DND-41 (cell line): ENCODE results near the gene CCL15.

ENCODE experiments used
- CTCF ChIP-seq: IDR thresholded peaks from 2 replicates; pipeline ENCODE4 v1.5.1; 2012; ENCODE audit warnings: borderline replicate concordance, low read length, moderate library complexity, mild to moderate bottlenecking; ENCODE audit not compliant: poor library complexity, severe bottlenecking; ENCODE audit errors: extremely low read depth
- EZH2 ChIP-seq: IDR thresholded peaks from 3 replicates; pipeline ENCODE4 v1.6.1; 2012; ENCODE audit warnings: borderline replicate concordance, low read depth, mild to moderate bottlenecking, moderate library complexity, low read length, inconsistent platforms; ENCODE audit not compliant: severe bottlenecking

- no peak for TF ChIP-seq CTCF
- no peak for TF ChIP-seq EZH2
These were observed 13.2 kb downstream of the CCL15 start for GRCh38 chr17:35988164-35988563.
